Astrocyte of the spinal cord (primary cell): Measurements from ENCODE around the gene APOF.
A peak's percentile ranks its signal among the peaks of the same experiment; 100 is the strongest.
"Not testable (repeated sequence)": the region's sequence is repeated elsewhere in the genome, so short reads cannot be mapped to it uniquely, and the experiment has no call there.

Experiments
- DNase-seq: peaks from one replicate; pipeline ENCODE4 v3.0.0; 2011; ENCODE audit warnings: low read depth, low spot score
- H3K4me3 ChIP-seq: 2 replicates; pipeline ENCODE4 v1.5.1; 2011; ENCODE audit warnings: low read depth, mild to moderate bottlenecking, low read length, moderate library complexity
- in situ Hi-C: cut with HindIII; loops from 2 replicates; pipeline ENCODE4 v1.10.0; 2017; ENCODE audit warnings: low sequenced_read_pairs
- TF ChIP-seq, protein P1 (sequence below): IDR thresholded peaks from 2 replicates; pipeline ENCODE4 v1.5.1; 2012; ENCODE audit warnings: low read depth, mild to moderate bottlenecking, low read length, inconsistent platforms

Gene APOF

DNA sequence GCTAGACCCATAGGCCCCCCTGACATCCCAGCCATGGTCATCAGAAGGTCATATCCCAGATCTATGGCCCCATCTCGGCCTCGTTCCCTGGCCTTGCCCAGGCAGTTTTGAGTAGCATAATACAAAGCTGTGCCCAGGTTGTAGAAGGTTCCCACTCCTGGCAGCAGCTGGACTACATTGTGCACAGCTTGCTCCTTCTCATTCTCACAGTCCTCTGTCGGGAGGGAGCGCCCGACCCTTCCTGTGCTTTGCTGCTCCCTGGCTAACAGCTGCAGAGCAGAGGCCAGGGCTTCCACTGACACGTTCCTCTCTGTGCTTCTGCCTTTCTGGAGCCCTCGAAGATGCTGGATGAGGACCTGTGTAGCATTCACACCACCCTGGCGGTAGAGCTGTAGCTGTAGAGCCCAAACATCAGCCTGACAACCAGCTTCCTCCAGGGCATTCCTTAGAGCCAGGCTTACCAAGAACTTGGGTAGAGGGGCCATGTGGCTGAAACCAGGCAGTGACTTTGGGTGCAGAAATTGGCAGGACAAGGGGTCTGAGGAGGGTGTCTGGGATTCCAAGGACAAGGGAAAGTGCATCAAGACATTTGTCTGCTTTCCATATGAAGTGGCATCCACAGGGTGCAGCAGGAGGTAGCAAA, 1.0 kb downstream of the APOF start:
- TF ChIP-seq, protein P1, sequence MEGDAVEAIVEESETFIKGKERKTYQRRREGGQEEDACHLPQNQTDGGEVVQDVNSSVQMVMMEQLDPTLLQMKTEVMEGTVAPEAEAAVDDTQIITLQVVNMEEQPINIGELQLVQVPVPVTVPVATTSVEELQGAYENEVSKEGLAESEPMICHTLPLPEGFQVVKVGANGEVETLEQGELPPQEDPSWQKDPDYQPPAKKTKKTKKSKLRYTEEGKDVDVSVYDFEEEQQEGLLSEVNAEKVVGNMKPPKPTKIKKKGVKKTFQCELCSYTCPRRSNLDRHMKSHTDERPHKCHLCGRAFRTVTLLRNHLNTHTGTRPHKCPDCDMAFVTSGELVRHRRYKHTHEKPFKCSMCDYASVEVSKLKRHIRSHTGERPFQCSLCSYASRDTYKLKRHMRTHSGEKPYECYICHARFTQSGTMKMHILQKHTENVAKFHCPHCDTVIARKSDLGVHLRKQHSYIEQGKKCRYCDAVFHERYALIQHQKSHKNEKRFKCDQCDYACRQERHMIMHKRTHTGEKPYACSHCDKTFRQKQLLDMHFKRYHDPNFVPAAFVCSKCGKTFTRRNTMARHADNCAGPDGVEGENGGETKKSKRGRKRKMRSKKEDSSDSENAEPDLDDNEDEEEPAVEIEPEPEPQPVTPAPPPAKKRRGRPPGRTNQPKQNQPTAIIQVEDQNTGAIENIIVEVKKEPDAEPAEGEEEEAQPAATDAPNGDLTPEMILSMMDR: no peak
- H3K4me3 ChIP-seq: no peak overlapping the region
- in situ Hi-C loops: no loop called here
- no peak for DNase-seq

DNA sequence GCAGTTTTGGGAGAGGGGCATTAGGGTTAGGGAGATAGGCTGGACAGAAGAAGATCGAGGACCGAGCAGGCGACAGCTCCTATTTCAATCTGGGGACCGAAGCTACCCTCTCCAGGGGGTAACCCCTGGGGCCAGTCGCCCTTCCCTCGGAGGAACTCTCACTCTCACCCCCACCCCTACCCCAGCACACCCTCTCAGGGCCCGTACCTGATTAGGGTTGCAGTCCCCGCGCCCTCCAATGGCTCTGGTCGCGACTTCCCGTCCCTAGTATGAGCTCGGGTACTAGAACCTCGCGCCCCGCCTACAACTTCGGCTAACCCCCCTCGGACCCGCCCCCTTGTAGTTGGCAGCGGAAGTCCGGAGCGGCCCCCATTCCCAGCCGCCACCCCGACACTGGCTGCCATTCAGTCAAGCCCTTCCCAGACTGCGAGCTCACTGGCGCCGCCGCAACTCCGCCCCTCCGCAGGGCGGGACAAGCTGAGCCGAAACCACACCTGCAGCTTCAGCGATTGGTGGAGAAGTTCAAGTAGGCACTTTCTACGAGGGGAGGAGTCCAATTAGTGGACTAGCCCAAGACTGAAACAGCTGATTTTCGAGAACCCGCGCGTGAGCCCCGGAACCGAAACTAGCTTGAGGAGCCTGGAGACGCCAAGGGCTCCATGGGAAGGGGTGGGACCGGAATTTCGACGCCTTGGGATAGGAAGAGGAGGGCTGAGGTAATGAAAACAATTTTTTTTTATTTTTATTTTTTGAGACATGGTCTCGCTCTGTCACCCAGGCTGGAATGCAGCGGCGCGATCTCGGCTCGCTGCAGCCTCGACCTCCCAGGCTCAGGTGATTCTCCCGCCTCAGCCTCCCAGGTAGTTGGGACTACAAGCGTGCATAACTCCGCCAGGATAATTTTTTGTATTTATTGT, 2.5 kb downstream of the APOF start, which contains the start of gene STAT2:
TSS of gene STAT2 (minus strand) at position 257 of the 917 bp plus-strand sequence. CDS start 3,536 bp downstream, outside the sequence.
- DNase-seq: peak; percentile 100
- peak within 1 kb of the TSS; percentile 98 for H3K4me3 ChIP-seq
- TF ChIP-seq, protein P1: no peak
- in situ Hi-C loops: no loop called here

DNA sequence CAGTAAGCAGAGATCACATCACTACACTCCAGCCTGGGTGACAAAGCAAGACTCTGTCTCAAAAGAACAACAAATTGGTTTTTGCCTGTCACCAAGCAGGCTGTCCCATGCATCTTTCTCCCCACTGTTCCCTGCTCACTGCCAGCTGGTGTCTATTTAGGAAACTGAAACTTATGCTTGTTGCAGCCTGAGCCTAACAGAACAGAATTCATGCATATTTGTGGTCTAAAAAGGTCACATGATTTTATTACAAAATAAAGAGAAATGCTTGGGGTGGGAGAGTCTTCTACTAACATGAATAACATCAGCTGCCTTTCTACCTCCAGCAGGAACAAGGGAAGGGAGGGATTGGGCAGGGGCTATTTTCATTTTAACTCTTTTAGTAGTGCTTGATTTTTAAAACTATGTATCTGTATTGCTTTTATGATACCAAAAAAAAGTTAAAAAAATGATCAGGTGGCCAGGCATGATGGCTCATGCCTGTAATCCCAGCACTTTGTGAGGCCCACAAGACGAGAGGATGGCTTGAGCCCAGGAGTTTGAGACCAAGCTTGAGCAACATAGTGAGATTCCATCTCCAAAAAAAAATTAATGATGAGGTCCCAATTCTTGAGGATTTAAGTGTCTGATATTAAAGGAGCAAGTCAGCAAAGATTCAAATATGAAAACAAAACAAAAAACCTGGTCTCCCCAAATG, 3.7 kb downstream of the APOF start:
- peak; percentile 83 for DNase-seq
- TF ChIP-seq, protein P1: no peak
- in situ Hi-C loops: no loop called here
- H3K4me3 ChIP-seq: peak overlapping the region; percentile 98

DNA sequence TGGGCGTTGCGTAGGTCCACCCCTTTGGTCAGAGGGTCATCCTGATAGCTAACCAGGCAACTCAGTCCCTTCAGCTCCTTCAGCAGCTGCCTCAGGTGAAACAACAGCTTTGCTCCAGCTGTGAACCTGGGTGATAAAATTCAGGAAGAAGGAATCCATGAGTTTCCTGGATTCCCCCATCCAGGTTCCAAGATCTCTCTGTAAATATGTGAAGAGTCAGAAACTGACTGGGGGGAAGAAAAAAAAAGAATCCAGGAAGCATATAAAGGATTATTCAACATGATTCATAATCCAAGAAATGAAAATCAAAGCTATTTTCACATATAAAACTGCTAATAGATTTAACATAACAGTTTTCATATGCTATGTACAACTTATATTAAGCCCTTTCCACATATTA, 11.3 kb downstream of the APOF start:
- no peak for DNase-seq
- in situ Hi-C loops: no loop called here
- TF ChIP-seq, protein P1: no peak
- no peak overlapping the region for H3K4me3 ChIP-seq

DNA sequence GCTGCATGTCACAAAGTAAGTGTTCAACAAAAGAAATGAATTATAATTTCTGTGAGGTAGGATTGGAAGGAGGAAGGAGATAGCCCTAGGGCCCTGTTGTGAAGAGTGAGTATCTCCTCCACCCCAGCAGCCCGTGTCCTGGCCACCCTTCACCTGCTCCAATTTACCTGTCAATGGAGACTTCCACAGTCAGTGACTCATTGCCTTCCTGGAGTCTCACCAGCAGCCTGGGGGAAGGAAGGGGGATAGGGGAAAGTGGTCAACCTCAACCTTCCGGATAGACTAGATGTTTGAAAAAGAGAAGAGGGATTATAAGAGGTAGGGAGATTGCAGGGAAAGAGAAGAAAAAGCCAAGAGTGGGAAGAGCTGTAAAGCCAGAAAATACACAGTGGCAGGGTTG, 12.0 kb downstream of the APOF start:
- TF ChIP-seq, protein P1: no peak
- no peak overlapping the region for H3K4me3 ChIP-seq
- no peak for DNase-seq
- in situ Hi-C loops: no loop called here

DNA sequence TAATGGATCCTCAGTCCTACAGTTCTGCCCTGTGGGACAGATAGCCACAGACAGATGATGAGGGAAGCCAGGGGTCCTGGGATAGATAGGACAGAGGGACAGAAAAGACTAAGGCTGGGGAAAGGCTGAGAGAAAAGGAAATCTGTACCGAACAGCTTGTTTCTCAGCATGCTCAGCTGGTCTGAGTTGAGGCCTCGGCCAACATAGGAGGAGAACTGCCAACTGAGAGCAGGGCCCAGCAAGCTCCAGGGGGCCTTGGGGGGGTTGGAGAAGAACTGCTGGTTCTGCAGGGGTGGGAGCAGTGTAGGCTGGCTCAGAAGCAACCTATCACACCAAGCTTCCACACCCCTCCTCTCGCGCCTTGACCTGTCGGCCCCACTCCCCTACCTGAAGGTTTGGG, 13.9 kb downstream of the APOF start:
- TF ChIP-seq, protein P1: no peak
- H3K4me3 ChIP-seq: no peak overlapping the region
- in situ Hi-C loops: no loop called here
- DNase-seq: no peak

DNA sequence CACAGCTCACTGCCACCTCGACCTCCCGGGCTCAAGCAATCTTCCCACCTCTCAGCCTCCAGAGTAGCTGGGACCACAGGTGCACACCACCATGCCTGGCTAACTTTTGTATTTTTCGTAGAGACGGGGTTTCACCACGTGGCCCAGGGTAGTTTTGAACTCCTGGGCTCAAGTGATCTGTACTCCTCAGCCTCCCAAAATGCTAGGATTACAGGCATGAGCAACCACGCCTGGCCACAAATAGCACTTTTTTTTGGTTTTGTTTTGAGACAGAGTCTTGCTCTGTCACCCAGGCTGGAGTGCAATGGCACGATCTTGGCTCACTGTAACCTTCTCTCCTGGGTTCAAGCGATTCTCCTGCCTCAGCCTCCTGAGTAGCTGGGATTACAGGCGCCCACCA, 15.4 kb downstream of the APOF start:
- in situ Hi-C loops, H3K4me3 ChIP-seq, DNase-seq: not testable (repeated sequence)
